ENCODE data around the gene TLCD1. TPM values are rescaled to one million over a fixed set of nuclear protein-coding genes. Genes with fewer than 3 reads are reported as not detected.

TLCD1 gene
- 2.5 and 3.5 TPM in 2 replicates for total RNA-seq

GRCh38 chr17:28726226-28726626, at the start of gene TLCD1:
Gene TLCD1 (minus strand): TSS chr17:28726233. CDS start chr17:28726097, 136 bp downstream.

DNA sequence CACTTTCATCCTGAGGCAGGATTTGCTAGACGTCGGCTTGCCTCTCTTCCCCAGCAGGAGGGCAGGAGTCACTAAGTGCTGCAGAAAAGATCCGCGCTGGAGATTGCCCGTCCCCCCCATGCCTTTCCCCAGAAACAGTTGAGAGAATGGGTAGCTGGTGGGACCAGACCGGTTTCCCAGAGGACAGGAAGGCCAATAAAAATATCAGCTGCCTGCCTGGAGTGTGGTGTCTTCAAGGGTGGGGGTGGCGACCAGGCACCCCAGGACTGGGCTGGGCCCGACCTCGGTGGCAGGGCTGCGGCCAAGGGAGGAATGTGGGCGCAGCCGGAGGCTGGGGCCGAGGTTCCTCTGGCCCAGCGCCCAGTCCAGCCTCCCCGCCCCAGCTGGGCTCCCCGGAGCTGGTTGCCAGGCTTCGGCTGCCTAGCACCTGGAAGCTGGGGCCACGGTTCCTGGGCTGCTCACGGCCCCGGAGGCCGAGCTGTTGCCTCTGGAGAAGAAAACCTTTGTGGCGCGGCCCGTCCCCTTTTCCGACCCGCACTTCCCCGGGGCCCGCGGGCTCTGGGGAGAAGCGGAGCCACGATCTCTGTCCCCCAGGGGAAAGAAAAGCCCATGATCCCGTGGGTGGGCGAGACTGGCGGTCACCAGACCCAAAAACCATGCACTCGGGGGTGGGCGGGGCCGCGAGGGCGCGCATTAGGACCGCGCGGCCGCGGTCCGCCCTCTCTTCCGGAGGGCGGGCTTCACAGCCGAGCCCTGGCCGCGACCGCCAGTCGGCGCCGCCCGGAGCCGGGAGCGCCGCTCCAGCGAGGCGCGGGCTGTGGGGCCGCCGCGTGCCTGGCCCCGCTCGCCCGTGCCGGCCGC, 17.4 kb upstream of the TLCD1 start, which contains the start of gene TRAF4:
TRAF4 (plus strand) TSS at position 769 of the 861 bp plus-strand sequence. CDS start 102 bp downstream, outside the sequence.

GRCh38 chr17:28728364-28729200, 2.5 kb upstream of the TLCD1 start, which contains the start of gene NEK8:
Gene NEK8 (plus strand): TSS chr17:28728788. CDS start chr17:28728814, 26 bp downstream.

DNA sequence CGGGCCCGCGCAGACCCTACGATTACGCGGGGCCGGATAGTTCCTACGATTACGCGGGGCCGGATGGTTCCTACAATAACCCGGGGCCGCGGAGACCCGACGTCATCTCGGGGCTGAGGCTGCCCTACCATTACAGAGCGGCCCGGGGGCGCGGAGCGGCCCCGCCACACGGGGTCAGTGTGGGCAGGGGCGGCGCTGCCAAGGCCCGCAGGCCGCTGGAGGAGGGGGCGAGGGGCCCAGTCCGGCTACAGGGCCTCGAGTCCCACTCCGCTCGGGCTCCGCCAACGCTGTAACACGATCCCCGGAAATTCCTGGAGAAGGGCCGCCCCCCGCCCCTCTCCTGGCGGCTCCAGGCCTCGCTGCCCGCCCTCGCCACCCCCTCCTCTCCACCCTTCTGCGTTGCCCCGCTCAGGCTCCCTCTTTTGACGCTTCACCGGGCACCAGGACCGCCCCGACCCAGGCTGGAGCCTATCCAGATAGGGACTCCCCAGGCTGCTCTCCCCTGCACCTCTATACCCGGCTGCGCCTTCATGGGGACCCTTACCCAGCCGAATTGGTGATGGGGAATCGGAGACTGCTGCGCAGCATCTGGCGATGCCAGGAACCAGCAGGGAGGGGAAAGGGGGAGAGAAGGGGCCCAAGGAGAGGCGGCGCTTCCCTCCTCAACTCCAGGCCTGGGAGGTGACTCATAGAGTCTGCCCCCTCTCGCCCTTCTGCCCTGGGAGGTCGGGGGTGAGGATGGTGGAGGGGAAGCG, 8.3 kb downstream of the TLCD1 start, which contains the start of gene RAB34:
RAB34 (minus strand) TSS at position 291 of the 755 bp plus-strand sequence. CDS start 602 bp downstream, outside the sequence.

DNA sequence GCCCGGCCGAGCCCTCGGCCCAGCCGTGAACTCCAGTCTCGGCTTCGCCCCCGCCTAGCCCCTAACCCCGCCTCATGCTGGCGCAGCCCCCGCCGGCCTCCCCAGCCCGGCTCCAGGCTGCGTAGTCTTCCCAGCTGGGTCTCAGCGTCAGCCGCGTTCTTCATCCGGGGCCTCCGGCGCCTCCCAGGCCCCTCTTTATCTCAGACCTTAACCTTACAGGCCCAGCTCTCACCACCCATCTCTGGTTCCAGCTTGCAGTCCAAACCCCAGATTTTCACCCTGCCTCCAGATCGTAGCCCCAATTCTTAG, 14.4 kb downstream of the TLCD1 start, which contains the start of gene PROCA1:
PROCA1 (minus strand) TSS at position 166 of the 309 bp plus-strand sequence. CDS start 228 bp downstream, outside the sequence.

Other genes starting within 250 kb of the TLCD1 start
- gene FOXN1, start 219.9 kb downstream of the TLCD1 start, total RNA-seq, result not detected in 2 replicates
- gene UNC119, start 173.6 kb downstream of the TLCD1 start, total RNA-seq, result 29.5 and 30.2 TPM in 2 replicates
- 55.2 and 64.4 TPM in 2 replicates for gene PIGS, start 154.7 kb downstream of the TLCD1 start, total RNA-seq
- gene ALDOC, start 149.3 kb downstream of the TLCD1 start, total RNA-seq, result 9.1 and 12.3 TPM in 2 replicates
- gene SPAG5, start 127.2 kb downstream of the TLCD1 start, total RNA-seq, result 49.6 and 54.7 TPM in 2 replicates
- 1.5 and 2.5 TPM in 2 replicates for gene RSKR, start 112.0 kb downstream of the TLCD1 start, total RNA-seq
- 108 and 135 TPM in 2 replicates for gene BLTP2, start 81.1 kb downstream of the TLCD1 start, total RNA-seq
- 40.2 and 44.2 TPM in 2 replicates for gene SDF2, start 64.3 kb downstream of the TLCD1 start, total RNA-seq
- 28.2 and 29.4 TPM in 2 replicates for gene SUPT6H, start 64.0 kb downstream of the TLCD1 start, total RNA-seq
- gene PROCA1, start 14.3 kb downstream of the TLCD1 start, total RNA-seq, result 0.94 TPM in 1 of 2 replicates, not detected in the other
- 64.0 and 66.2 TPM in 2 replicates for gene RAB34, start 8.4 kb downstream of the TLCD1 start, total RNA-seq
- gene RPL23A, start 6.2 kb downstream of the TLCD1 start, total RNA-seq, result 731 and 742 TPM in 2 replicates
- 1.6 and 3.7 TPM in 2 replicates for gene NEK8, start 2.6 kb upstream of the TLCD1 start, total RNA-seq
- 25.8 and 29.2 TPM in 2 replicates for gene TRAF4, start 17.8 kb upstream of the TLCD1 start, total RNA-seq
- 12.7 and 16.0 TPM in 2 replicates for gene FAM222B, start 116.6 kb upstream of the TLCD1 start, total RNA-seq
- gene ERAL1, start 128.8 kb upstream of the TLCD1 start, total RNA-seq, result 80.0 and 89.4 TPM in 2 replicates
- 108 and 119 TPM in 2 replicates for gene FLOT2, start 171.5 kb upstream of the TLCD1 start, total RNA-seq
- gene DHRS13, start 176.8 kb upstream of the TLCD1 start, total RNA-seq, result 4.8 and 4.9 TPM in 2 replicates
- gene PHF12, start 225.3 kb upstream of the TLCD1 start, total RNA-seq, result 15.9 and 23.8 TPM in 2 replicates